GM18951 (cell line): Measurements from ENCODE around the gene ZNF516.

ENCODE experiments used
- POLR2A ChIP-seq: IDR thresholded peaks from 4 replicates; pipeline ENCODE4 v1.6.1; 2011; ENCODE audit warnings: mild to moderate bottlenecking; ENCODE audit not compliant: insufficient read length, insufficient read depth; ENCODE audit errors: extremely low read depth
- in situ Hi-C: fragments of 300-500 bp; cut with MboI; formaldehyde crosslinking; loops from one replicate; pipeline ENCODE4 v1.12.0; 2022; ENCODE audit warnings: low sequenced_read_pairs, mixed read lengths, inconsistent platforms; ENCODE audit not compliant: unreplicated experiment

The ZNF516 gene

DNA sequence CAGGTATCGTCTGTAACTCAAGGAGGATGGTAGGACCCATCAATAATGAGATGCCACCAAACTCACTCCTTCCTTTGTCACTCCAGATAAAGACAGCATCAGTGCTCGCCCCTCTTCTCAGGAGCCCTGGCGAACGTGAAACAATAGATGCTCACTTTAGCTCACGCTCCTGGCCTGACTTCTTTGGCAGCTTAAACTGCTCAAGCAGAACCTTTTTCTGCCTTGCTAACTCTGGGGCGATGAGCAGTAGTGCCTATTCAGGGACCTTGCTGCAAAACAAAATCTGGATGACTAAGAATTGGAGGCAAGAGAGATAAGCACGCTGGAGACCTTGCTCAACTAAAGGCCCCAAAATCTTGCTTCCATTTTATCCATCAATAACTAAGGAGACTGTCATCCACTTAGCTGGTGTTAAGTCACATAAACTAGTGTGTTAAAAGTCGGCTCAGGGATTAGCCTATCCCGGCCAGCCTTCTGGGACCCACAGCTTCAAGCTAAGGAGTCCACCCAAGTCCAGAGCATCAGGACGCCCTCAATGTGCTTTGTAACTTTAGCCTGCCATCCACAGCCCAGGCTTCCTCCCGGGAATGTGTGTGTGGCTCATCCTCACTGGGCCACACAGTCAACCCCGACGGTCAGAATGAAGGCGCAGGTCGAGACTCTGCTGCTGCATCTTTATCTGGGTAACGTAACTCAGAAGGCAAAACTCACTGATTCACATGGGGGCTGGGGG lies 38.9 kb downstream of the ZNF516 start:
- no peak for TF ChIP-seq POLR2A
- in situ Hi-C loops = no loop called here

DNA sequence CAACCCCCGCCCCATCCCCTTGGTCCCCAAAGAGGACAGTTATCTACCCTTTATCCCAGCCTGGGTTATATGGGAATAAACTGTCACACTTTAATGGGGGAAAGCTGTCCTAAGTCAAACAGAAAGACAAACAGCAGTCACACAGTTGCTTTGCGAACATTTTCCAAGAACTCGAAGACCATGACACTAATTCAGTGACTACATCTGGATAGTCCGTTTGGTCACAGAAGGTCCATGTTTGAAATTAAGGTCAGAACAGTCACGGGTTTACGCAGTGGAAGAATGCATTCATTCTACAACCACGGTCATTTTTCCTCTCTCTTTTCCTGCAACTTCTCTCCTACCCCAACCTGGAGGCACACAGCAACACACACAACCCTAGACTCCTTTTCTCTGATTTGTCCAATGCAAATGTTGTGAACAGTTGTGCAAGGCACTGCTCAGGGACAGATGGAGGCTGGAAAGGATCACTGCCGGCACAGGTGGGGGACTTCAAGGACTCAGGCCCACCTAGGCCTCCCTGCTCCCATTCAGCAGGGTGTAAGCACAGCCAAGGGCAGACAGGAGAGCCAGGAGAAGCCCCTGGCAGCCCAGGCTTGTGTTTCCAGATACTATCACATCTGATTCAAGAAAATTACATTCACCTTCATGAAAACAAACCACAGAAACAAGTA lies 39.9 kb downstream of the ZNF516 start:
- in situ Hi-C loops = no loop called here
- no peak for TF ChIP-seq POLR2A

DNA sequence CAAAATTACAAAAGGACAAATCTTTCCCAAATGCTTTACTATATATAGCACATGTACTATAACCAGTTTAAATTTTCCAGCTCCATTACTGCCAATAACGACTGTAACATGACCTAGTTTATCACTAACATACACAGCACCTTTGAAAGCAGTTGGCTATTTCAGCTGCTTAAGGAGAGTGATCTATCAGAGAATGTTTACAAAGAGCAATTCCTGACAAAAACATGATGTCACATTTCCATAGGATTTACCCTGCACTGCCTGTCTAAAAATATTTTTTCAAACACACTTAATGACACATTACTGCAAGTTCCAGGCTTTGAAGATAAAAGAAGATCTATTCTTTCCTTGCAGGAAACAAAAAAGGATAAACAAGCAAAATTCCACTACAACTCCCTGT lies 40.6 kb downstream of the ZNF516 start:
- in situ Hi-C loops = no loop called here

DNA sequence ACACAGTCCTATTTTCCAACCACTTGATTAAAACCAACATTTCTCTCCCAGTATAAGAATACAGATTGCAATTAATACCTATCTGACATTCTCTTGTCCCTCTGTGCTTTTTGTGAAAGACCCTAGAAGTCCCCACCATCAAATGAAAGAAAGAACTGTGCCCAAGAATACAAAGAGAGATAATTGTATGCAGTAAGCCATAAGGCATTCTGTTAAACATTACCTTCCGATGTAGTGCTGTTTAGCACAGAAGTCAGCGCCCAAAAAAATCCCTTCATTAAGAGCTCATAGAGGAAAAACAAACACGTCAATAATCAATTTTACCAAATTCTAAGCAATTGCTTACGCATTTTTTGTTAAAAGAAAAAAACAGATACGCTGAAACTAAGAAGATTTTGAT lies 41.1 kb downstream of the ZNF516 start:
- in situ Hi-C loops = no loop called here
- TF ChIP-seq POLR2A = no peak

More for the DNA sequence above, 40.6 kb downstream of the ZNF516 start:
- TF ChIP-seq POLR2A = no peak

DNA sequence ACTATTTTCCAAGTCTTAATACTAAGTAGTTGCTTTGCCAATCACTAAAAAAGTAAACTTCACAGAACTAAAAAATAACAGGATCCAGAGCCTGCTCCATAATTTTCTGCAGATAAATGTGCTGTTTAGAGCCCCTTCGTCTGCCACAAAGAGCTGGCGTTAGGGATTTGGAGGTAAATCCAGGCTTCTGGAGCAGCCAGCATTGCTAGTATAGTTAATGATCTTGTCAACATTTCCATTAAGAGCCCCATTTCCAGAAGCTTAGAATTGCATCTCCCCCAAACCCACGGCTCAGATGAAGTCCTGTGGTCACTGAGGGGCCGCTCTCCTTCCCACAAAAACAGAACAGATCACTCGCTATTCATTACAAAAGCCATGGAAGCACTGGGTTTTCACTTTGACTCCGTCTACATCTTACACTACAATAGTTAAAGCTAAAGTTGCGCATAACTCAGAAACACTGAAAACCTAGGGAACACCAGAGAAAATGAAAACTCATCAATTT lies 41.9 kb downstream of the ZNF516 start:
- in situ Hi-C loops = no loop called here
- TF ChIP-seq POLR2A = no peak

DNA sequence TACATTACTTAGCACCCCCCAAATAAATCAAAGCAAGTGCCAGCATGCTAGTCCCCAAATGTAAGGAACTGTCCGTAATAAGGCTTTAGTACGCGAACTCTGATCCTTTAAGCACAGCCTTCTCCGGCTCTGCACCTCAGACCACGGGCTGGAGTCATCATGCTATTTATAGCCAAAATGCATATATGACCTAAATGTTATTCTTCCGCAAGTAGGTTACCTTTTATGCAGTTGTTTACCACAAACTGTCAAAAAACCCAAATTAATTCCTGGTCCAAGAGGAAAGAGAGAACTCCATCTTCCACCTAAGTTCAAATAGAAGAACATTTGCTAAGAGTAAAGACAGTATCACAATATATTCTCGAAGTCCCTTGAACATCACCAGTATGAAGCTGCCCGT lies 42.7 kb downstream of the ZNF516 start:
- no peak for TF ChIP-seq POLR2A
- in situ Hi-C loops = no loop called here

DNA sequence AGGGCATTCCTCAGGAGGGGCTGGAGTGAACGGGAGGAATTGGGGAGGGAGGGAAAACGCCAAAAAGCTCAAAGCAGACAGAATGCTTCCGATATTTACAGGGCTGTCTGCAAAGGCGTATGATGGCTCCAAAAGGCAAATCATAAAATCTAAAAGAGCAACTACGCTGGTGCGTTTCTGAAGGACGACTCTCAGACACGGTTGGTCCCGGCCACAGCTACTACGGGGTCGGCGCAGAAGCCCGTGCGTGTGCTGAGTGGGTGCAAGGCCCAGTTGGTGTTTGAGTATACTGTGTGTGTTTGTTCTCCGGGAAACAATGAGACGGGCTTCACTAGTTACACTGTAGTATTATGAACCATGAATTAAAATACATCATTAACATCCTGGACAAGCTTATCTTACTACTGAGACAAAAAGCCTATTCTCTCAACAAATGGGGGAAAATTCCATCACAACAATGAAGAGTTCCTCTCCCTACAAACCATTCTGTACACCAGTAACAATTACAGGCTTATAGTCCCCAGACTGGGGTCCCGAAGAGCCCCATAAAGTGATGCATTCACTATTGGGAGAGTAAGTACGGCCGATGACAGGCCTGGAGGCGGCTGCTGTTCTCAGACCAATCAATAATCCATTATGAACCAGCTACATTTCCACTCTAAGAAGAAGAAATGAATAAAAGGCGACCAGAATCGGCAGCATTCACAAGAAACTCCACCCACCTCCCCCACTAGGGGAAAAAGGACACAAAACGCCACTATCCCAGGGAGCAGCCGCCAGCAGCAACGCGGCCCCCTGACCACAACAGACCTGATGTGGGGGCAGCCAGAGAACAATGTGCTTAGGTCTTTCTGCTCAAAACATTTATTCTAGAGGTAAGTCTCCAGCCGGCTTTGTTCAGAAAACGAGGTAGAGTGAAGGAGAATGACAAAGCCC lies 43.4 kb downstream of the ZNF516 start:
- in situ Hi-C loops = no loop called here

DNA sequence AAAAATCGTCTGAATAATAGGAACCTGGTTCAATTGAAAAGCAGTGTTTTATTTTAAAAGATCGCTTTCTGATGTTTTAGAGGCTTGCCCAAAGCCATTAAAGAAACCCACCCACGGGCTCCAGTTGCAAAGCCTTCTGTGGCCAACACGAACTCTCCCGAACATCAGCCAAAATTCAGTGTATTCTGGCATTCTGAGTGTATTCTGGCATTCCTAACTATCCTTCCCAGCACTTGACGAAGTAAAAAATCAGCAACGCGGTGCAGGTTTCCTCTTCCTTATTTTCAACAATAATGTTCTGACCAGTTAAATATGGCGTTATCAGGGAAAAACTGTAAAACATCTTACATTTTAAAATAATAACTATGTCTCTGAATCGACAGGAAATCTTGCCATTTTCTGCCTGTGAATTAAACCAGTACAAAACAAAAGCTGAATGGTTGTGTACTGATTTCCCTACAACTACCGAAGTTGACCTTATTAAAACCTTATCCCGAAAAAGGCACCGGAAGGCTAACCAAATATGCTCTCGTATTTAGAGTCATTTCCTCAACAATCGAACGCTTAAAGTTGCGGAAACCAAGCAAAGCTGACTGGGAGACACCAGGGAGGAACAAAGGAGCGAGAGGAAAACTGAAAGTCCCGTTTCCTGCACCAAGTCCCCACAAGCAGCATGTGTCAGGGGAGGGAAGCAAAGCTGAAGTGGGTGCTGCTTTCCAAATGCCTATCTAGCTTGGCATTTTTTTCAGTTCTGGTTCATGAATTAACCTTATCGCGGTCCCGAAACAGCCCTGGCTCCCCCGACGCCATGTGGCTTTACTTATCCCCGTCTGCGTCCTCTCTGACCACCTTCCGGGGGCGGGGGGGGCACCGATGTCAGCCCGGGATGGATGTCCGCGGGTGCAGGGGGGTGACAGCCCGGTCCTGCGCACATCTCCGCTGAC lies 44.3 kb downstream of the ZNF516 start:
- in situ Hi-C loops = no loop called here

More for the DNA sequence above, 43.4 kb downstream of the ZNF516 start:
- no peak for TF ChIP-seq POLR2A

DNA sequence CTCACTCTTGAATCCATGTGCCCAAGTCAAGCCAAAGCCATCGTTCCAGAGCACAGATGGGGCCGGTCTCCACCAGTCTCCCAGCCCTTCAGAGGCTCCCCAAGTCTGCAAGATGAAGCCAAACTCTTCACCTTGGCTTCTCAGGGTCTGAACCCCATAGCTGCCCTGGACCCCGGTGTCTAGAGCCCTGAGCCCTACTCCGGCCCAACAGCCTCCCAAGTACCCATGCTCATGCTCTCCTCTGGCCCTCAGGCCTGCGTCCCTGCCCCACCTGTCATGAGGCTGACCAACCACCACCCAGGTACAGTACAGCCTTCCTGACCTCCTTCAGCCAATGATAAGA lies 46.0 kb downstream of the ZNF516 start:
- no peak for TF ChIP-seq POLR2A
- in situ Hi-C loops = no loop called here

More for the DNA sequence above, 44.3 kb downstream of the ZNF516 start:
- no peak for TF ChIP-seq POLR2A

DNA sequence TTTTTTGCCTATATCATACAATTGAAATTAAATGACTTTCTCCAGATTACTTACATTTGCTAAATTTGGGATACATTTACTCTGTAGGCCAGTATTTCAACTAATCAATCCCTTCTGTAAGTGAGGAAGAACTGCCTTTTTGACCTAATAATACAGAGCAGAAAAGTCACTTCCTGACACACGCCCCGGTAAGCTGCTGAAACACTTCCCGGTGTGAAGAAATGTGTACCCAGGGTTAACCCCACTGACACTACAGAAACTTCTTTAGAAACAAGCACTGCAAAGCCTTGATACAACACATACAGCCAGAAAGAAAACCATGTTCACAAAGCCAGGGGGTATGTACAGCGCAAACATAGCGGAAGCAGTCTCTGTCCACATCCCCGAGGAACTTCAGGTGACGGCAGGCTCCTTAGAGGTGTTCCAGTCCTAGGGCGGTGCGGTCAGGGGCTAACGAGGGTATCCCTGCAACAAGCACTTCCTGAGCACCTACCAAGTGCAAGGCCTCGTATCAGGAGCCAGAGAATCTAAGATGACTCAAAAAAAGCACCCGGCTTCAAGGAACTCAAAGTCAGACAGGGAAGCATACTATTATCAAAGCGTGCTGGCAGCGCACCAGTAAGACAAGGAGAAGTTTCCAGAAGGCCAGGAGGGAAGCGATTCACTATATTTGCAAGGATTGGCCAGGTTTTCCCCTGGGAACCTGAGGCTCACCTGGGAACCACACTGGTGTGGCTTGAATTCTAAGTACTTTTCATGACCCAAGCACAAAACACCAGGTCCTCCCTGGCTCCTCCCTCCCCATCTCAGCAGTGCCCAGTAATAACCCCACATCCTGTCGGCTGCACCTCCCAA lies 46.6 kb downstream of the ZNF516 start:
- no peak for TF ChIP-seq POLR2A
- in situ Hi-C loops = no loop called here

DNA sequence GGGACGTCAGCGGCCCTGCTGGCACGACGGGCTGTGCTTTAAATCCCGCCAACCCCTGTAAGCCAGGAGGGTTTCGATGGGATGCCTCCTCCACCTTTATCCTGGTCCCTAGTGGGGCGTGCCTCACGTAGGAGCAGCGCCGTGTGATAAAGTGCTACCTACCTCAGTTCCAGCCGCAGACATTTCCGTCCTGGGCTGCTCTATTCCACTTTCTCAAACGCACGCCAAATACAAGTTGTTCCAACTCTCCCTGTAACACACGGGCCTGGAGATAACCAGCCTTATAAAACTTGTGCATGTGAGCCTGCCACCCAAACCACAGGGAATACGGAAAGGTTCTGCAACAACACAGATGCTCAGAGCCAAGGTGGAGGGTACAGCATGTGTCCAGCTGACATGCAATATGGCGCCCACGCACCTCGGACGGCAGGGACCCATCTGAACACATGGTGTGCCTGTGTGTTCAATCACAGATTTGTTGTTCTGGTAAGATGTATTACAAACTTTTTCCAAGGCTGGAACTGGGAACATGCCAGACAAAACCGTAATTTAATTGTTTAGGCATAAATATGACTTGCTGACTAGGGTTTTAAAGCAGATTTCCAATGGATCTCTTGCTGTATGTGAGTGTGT lies 47.7 kb downstream of the ZNF516 start:
- in situ Hi-C loops = no loop called here

More for the DNA sequence above, 47.7 kb downstream of the ZNF516 start:
- no peak for TF ChIP-seq POLR2A
